Vagina (tissue), 2 donors: ENCODE results near the gene TLCD5. TPM values are rescaled to one million over a fixed set of nuclear protein-coding genes. Genes with fewer than 3 reads are reported as not detected.
A peak's percentile ranks its signal among the peaks of the same experiment; 100 is the strongest.

Source experiments
- DNase-seq, 2 donors: peaks; one replicate each; pipeline ENCODE4 v3.0.0-alpha.2; 2017; ENCODE audit errors: extremely low spot score in 2 of 2
- H3K27ac ChIP-seq: fragments of 200-600 bp; sonication (generic); one replicate; pipeline ENCODE4 v1.5.1; 2019
- H3K27me3 ChIP-seq: fragments of 200-600 bp; sonication (generic); one replicate; pipeline ENCODE4 v1.5.1; 2019
- H3K36me3 ChIP-seq, 2 donors: fragments of 200-600 bp; sonication (generic); one replicate each; pipeline ENCODE4 v1.5.1; 2017 to 2019
- H3K4me1 ChIP-seq: fragments of 200-600 bp; sonication (generic); one replicate; pipeline ENCODE4 v1.5.1; 2019
- H3K4me3 ChIP-seq, 2 donors: fragments of 200-600 bp; sonication (generic); 1 replicate in 1 of 2; 2 replicates in 1 of 2; pipeline ENCODE4 v1.5.1; 2016 to 2019
- H3K9me3 ChIP-seq: fragments of 200-600 bp; sonication (generic); one replicate; pipeline ENCODE4 v1.5.1; 2019
- POLR2A ChIP-seq, 2 donors: fragments of 450-650 bp; IDR thresholded peaks; one replicate each; pipeline ENCODE4 v1.6.1; 2017; ENCODE audit warnings: antibody characterized with exemption in 2 of 2, mild to moderate bottlenecking in 2 of 2, moderate library complexity in 2 of 2
- POLR2AphosphoS5 ChIP-seq, 2 donors: sonication (generic); formaldehyde crosslinking; IDR thresholded peaks; one replicate each; pipeline ENCODE4 v1.9.0; 2017; ENCODE audit warnings: antibody characterized with exemption in 2 of 2, mild to moderate bottlenecking in 2 of 2, low read depth in 1 of 2; ENCODE audit not compliant: insufficient read depth in 1 of 2
- intact Hi-C: fragments of 100-400 bp; cut with DNase I; formaldehyde crosslinking; loops from one replicate; pipeline ENCODE4 v1.15.1; 2023
- total RNA-seq: library from RNA; depleted of rRNA; stranded (reverse); fragments of >200 nt; gene quantifications from one replicate; pipeline ENCODE4 v1.2.3, GENCODE V29; 2016
- TF ChIP-seq, protein P1 (sequence below), 3 experiments: fragments of 450-650 bp in 2 of 3; fragments of 200-600 bp in 1 of 3; sonication (generic) in 1 of 3; IDR thresholded peaks; one replicate each; pipeline ENCODE4 v1.5.1; 2017 to 2019; ENCODE audit warnings: antibody characterized with exemption in 3 of 3, mild to moderate bottlenecking in 2 of 3, moderate library complexity in 2 of 3

TLCD5 gene
- total RNA-seq, 1 donor from 2014 or later: 3.7 TPM

DNA sequence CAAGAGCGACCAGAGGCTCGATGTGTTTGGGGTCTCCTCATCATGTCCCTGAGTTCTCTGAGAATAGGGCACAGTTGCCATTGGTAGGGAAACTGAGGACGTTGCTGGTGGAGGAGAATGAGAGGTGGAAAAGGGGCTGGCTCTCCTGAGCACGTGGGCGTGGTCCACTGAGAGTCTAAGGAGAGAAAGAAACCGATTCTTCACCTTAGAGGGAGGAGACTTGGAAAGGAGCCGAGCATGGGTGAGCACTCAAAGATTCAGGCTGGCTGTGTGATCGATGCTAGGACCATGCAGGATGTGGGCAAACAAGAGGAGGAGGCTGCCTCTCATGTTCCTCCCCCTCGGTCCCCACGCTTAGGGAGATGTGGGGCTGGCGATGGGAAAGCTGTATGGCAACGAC, 19.8 kb upstream of the TLCD5 start:
- H3K27ac ChIP-seq: peak overlapping the region; percentile 59
- no peak for TF ChIP-seq POLR2A (IDR thresholded peaks at IDR 0.05)
- TF ChIP-seq POLR2AphosphoS5 (IDR thresholded peaks at IDR 0.05; ENCODE audit: insufficient read depth in 1 of 2, low read depth in 1 of 2): no peak
- TF ChIP-seq, protein P1, sequence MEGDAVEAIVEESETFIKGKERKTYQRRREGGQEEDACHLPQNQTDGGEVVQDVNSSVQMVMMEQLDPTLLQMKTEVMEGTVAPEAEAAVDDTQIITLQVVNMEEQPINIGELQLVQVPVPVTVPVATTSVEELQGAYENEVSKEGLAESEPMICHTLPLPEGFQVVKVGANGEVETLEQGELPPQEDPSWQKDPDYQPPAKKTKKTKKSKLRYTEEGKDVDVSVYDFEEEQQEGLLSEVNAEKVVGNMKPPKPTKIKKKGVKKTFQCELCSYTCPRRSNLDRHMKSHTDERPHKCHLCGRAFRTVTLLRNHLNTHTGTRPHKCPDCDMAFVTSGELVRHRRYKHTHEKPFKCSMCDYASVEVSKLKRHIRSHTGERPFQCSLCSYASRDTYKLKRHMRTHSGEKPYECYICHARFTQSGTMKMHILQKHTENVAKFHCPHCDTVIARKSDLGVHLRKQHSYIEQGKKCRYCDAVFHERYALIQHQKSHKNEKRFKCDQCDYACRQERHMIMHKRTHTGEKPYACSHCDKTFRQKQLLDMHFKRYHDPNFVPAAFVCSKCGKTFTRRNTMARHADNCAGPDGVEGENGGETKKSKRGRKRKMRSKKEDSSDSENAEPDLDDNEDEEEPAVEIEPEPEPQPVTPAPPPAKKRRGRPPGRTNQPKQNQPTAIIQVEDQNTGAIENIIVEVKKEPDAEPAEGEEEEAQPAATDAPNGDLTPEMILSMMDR (IDR thresholded peaks at IDR 0.05): no peak
- intact Hi-C loops: no loop called here
- H3K36me3 ChIP-seq: no peaks in the 10 kb centered on the region
- DNase-seq: no peak
- peaks cover 10% of the 10 kb centered on the region for H3K4me1 ChIP-seq
- no peaks in the 10 kb centered on the region for H3K27me3 ChIP-seq
- no peak overlapping the region for H3K4me3 ChIP-seq
- no peaks in the 10 kb centered on the region for H3K9me3 ChIP-seq

DNA sequence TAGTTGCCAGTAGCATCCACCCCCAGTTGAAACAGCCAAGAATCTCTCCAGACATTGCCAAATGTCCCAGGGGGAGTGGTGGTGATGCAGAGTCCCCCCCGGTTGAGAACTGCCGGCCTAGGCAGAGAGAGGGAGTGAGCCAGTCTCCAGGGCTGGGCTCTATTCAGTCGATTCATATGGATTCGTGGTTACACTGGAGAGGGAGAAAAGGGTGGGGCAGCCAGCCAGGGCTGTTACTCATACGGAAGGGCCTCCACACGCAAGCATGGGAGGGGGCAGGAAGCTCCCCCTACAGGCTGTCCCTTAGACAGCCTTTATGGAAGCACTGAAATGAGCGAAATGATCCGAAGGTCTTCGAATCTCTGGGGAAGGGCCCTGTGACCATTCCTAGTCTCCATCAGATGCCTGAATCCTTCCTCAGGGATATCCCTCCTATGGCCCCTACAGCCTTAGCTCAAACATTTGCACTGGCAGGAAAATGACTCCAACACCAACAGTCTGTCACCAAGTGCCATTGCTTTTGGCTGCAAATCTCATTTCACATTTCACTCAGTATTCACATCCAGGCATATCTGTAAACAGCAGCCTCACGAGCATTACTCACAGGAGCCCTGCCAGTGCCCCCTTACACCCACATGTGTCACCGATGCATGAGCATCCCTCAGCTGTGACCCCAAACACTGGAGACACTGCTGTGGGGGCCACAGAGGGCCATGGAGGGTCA, 18.4 kb upstream of the TLCD5 start:
- Histone ChIP-seq H3K4me3 (no peak overlapping the region), H3K36me3 (no peaks in the 10 kb centered on the region), H3K27me3 (no peaks in the 10 kb centered on the region), H3K27ac (no peak overlapping the region), H3K9me3 (no peaks in the 10 kb centered on the region), H3K4me1 (peaks cover 6% of the 10 kb centered on the region)
- intact Hi-C loops: no loop called here
- TF ChIP-seq, protein P1 (IDR thresholded peaks at IDR 0.05): no peak
- TF ChIP-seq POLR2A (IDR thresholded peaks at IDR 0.05) (no peak), POLR2AphosphoS5 (IDR thresholded peaks at IDR 0.05; ENCODE audit: insufficient read depth in 1 of 2, low read depth in 1 of 2) (peak; percentile 19 to 35)
- DNase-seq: no peak

DNA sequence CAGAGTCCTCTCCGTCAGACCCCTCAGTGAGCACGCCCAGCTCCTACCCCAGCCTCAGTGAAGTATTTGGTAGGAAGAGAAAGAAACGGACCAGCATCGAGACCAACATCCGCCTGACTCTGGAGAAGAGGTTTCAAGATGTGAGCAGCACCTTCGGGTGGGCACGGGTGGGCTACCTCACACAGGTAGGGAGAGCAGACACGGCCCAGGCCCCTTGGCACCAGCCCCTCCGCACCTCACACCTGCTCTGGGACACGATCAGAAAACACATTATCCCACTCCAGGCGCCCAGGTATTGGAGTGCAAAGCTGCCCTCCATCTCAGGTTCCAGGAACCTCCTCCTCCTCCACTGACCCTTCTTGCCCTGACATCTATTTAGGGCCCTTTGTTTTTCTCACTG, 17.6 kb upstream of the TLCD5 start:
- no peak for DNase-seq
- H3K27ac ChIP-seq: no peak overlapping the region
- intact Hi-C loops: no loop called here
- peaks cover 6% of the 10 kb centered on the region for H3K4me1 ChIP-seq
- H3K4me3 ChIP-seq: no peak overlapping the region
- TF ChIP-seq, protein P1 (IDR thresholded peaks at IDR 0.05): no peak
- TF ChIP-seq POLR2AphosphoS5 (IDR thresholded peaks at IDR 0.05; ENCODE audit: insufficient read depth in 1 of 2, low read depth in 1 of 2) (no peak), POLR2A (IDR thresholded peaks at IDR 0.05) (no peak)
- no peaks in the 10 kb centered on the region for H3K9me3 ChIP-seq
- no peaks in the 10 kb centered on the region for H3K27me3 ChIP-seq
- H3K36me3 ChIP-seq: no peaks in the 10 kb centered on the region

DNA sequence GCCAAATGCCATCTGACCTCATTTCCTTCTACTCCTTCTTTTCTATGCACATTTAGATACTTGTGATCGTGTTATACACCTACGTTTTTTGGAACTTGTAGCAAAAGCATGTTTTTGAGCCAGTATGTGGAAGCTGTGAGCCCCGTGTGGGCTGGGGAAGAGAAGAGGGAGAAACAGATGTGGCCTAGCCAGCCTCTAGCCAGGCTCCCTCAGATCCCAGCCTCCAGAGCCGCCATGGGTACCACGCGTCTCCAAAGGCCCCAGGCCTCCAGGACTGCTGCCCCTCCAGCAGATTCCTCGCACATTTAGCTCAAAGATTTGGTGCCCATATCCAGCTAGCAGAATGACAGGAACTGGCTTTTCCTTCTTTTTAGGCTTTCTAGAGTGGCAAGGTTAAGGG, 17.0 kb upstream of the TLCD5 start:
- Histone ChIP-seq H3K27ac (no peak overlapping the region), H3K4me1 (peaks cover 6% of the 10 kb centered on the region), H3K4me3 (no peak overlapping the region), H3K27me3 (no peaks in the 10 kb centered on the region), H3K36me3 (no peaks in the 10 kb centered on the region), H3K9me3 (no peaks in the 10 kb centered on the region)
- no peak for DNase-seq
- intact Hi-C loops: no loop called here
- TF ChIP-seq POLR2AphosphoS5 (IDR thresholded peaks at IDR 0.05; ENCODE audit: insufficient read depth in 1 of 2, low read depth in 1 of 2) (no peak), POLR2A (IDR thresholded peaks at IDR 0.05) (no peak)
- TF ChIP-seq, protein P1 (IDR thresholded peaks at IDR 0.05): no peak

DNA sequence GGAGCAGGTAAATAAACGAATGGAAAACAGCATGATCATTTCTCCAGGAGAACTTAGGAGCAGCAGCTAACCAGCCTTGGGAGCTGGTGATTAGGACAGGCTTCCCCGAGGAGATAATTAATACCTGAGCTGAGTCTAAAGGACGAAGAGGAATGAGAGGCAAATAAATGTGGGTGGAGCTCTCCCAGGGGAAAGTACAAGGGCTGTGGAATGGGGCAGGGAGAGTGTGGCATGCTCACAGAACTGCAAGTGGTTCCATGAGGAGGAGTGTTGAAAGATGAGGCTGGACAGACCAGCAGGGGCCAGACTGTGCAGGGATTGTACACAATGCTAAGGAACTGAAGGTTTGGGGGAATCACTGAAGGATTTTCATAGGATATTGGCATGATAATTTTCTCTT, 14.2 kb upstream of the TLCD5 start:
- no peak for DNase-seq
- Histone ChIP-seq H3K4me1 (peaks cover 7% of the 10 kb centered on the region), H3K27ac (no peak overlapping the region), H3K4me3 (no peak overlapping the region), H3K9me3 (no peaks in the 10 kb centered on the region), H3K36me3 (no peaks in the 10 kb centered on the region), H3K27me3 (no peaks in the 10 kb centered on the region)
- intact Hi-C loops: no loop called here
- TF ChIP-seq, protein P1 (IDR thresholded peaks at IDR 0.05): no peak
- TF ChIP-seq POLR2AphosphoS5 (IDR thresholded peaks at IDR 0.05; ENCODE audit: insufficient read depth in 1 of 2, low read depth in 1 of 2) (no peak), POLR2A (IDR thresholded peaks at IDR 0.05) (no peak)
